Stimulated activated CD4-positive, alpha-beta T cell treated with anti-CD3 and anti-CD28 coated beads, Interleukin-15, amount 100 ng/mL, for 1 hour (primary cell): Measurements from ENCODE around the gene DTX2.
"Not testable (repeated sequence)": the region's sequence is repeated elsewhere in the genome, so short reads cannot be mapped to it uniquely, and the experiment has no call there.

Experiments
- DNase-seq, 2 donors: peaks; one replicate each; pipeline ENCODE4 v3.0.0-alpha.2; 2020; ENCODE audit warnings: low read depth in 1 of 2, low spot score in 1 of 2

The DTX2 gene

DNA sequence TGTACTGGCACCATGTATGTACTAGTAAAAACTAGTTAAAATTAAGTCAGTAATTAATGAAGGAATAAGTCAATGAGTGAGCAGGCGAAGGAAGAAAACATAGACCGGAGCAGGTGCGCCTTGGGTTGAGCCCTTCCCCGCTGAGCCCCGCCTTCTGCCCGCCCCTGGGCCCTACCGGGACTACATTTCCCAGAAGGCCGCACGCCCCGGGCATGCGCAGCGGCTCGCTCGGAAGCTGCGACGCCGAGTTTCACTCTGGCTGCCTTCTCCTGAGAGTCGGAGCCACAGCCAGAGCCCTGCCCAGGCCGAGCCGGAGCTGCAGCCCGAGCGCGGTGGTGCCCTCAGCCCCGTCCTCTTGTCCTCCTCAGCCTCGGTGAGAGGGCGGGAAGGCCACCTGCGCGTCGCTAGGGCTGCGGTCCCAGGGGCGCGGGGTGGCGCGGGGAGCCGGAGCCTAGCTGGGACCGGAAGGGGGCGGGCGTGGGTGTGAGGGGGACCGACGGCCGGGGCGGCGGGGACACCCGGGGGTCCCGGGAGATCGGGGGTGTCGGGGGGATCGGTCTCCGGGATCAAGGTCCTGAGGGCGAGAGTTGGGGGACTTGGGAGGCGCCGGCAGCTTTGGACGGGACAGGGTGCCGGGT is at the start of gene DTX2:
TSS of gene DTX2 (plus strand) at position 246 of the 638 bp plus-strand sequence. CDS start 18,801 bp downstream, outside the sequence.
- DNase-seq: peak in 1 of 2 donors; percentile 43

DNA sequence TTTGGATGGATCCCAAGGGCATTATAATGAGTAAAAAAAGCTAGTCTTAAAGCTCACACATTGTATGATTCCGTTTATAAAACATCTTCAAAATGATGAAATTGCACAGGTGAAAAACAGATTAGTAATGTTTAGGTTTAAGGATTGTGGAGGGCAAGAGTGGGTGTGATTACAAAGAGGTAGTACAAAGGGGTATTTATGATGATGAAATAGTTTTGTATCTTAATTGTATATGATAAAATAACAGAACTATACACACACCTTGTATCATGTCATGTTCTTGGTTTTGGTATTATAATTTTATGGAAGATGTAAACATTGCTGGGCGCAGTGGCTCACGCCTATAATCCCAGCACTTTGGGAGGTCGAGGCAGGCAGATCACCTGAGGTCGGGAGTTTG is 49.3 kb upstream of the DTX2 start:
- no peak for DNase-seq

DNA sequence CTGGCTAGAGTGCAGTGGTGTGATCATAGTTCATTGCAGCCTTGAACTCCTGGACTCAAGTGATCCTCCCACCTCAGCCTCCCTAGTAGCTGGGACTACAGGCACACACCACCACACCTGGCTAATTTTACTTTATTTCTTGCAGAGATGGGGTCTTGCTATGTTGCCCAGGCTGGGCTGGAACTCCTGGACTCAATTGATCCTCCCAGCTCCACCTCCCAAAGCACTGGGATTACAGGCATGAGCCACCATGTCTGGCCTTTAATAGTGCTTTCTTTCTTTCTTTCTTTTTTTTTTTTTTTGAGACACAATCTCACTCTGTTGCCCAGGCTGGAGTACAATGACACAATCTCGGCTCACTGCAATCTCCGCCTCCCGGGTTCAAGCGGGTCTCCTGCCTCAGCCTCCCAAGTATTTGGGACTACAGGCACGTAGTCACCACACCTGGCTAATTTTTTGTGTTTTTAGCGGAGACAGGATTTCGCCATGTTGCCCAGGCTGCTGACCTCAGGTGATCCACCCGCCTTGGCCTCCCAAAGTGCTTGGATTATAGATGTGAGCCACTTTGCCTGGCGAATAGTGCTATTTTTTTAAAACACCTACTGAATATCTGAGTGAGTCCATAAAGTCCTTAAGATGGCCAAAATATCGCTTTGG is 43.7 kb upstream of the DTX2 start:
- DNase-seq: not testable (repeated sequence)

DNA sequence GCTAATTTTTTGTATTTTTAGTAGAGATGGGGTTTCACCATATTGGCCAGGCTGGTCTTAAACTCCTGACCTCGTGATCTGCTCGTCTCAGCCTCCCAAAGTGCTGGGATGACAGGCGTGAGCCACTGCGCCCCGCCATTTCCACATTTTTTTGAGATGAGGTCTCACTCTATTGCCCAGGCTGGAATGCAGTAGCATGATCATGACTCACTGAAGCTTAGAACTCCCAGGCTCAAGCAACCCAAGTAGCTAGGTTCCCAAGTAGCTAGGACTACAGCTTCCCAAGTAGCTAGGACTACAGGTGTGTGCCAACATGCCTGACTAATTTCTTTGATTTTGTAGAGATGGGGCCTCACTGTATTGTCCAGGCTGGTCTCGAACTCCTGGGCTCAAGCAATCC is 40.4 kb upstream of the DTX2 start:
- DNase-seq: not testable (repeated sequence)

DNA sequence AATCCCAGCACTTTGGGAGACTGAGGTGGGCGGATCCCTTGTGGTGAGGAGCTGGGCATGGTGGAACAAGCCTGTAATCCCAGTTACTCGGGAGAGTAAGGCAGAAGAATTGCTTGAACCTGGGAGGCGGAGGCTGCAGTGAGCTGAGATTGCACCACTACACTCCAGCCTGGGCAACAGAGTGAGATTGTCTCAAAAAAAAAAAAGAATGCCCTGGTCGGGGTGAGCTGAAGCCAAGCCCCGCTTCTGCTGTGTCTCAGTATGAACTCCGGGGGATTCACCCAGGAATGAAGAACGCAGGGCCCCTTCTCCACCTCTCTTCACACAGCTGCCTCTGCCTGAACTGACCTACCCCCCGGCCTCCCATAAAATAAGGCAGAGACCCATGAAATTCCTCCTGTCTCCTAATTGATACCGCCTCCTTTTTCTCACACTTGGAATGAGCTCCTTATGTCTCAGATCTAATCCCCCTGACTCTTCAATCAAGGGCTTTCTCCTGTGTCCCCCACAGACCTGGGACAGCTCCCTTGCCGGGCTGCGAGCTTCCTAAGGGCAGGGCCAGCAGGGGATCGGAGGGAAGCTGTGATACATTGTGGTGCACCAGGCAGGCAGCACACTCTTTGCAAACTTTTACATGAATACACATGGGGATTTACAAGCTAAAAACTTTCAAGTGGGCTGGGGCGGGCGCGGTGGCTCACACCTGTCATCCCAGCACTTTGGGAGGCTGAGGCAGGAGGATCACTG is 37.7 kb upstream of the DTX2 start:
- no peak for DNase-seq

DNA sequence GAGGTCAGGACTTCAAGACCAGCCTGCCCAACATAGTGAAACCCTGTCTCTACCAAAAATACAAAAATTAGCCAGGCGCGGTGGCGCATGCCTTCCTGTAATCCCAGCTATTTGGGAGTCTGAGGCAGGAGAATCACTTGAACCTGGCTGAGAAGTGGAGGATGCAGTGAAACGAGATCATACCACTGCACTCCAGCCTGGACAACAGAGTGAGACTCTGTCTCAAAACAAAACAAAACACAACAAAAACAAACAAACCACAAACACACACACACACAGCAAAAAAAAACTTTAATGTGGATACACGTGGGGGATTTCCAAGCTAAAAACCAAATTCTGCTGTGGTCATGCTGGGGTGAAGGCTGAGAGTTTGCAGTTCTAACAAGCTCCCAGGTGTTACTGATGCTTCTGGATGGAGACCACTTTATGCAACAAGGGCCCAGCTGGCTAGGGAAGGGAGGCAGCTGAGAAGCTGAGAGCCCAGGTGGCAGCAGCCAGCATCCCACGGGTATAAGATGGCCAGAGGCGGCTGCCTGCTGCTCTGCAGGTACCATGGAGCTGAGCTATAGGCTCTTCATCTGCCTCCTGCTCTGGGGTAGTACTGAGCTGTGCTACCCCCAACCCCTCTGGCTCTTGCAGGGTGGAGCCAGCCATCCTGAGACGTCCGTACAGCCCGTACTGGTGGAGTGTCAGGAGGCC is 36.9 kb upstream of the DTX2 start, which contains the start of gene ZP3:
TSS of gene ZP3 (plus strand) at position 538 of the 699 bp plus-strand sequence. CDS start at position 553, 15 bp downstream.
- no peak for DNase-seq

DNA sequence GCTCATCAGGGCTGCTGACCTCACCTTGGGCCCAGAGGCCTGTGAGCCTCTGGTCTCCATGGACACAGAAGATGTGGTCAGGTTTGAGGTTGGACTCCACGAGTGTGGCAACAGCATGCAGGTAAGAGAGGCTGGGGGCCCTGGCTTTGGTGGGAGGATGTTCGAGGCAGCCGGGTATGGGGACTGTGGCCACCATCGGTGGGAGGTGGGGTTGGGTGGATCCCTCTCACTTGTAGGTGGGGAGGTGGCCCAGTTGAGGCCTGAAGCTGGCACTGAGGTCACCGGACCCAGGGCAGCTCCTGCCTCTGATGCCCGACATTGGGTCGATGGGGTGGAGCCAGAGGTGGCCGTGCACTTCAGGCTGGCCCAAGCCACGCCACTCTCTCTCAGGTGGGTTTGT is 36.4 kb upstream of the DTX2 start:
- DNase-seq: no peak

DNA sequence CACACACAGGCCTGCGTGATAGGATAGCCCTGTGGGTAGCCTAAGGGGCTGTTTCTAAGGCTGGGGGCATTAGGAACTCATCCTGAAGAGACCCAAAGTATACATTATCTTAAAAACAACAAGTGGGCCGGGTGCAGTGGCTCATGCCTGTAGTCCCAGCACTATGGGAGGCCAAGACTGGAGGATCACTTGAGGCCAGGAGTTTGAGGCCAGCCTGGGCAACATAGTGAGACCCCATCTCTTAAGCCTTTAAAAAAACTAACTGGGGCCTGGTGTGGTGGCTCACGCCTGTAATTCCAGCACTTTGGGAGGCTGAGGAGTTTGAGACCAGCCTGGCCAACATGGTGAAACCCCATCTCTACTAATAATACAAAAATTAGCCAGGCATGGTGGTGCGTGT is 36.0 kb upstream of the DTX2 start:
- not testable (repeated sequence) for DNase-seq

DNA sequence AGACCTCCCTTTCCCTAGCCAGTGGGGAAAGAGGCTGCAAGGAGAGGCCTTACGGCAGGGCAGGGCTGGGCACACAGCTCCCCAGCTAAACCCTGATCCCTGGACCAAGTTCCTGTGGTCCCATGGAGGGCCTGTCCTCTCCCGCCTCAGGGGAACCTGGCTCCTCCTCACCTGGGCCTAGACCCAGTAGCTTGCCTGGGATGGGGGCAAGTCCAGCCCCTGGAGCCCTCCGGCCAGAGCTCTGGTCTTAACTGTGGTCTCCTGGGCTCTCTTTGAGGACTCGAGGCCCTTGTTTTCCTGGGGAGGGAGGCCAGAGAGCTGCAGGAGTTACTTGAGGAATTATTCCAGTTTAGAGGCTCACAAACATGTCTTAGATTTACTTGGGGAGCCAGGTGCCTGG is 35.3 kb upstream of the DTX2 start:
- DNase-seq: no peak

DNA sequence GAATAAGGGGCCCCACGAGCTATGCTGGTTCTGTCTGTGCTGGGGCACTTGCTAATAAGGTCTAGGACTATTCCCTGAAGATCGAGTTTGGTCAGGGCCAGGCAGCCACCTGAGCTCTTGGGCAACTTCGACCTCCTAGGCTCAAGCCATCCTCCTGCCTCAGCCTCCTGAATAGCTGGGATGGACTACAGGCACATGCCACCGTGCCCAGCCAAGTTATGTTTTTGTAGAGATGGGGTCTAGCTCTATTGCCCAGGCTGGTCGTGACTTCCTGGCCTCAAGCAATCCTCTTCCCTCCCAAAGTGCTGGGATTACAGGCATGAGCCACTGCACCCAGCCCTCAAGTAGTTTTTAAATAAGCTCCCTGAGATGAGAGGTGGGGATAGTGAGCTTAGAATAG is 33.9 kb upstream of the DTX2 start:
- DNase-seq: no peak

DNA sequence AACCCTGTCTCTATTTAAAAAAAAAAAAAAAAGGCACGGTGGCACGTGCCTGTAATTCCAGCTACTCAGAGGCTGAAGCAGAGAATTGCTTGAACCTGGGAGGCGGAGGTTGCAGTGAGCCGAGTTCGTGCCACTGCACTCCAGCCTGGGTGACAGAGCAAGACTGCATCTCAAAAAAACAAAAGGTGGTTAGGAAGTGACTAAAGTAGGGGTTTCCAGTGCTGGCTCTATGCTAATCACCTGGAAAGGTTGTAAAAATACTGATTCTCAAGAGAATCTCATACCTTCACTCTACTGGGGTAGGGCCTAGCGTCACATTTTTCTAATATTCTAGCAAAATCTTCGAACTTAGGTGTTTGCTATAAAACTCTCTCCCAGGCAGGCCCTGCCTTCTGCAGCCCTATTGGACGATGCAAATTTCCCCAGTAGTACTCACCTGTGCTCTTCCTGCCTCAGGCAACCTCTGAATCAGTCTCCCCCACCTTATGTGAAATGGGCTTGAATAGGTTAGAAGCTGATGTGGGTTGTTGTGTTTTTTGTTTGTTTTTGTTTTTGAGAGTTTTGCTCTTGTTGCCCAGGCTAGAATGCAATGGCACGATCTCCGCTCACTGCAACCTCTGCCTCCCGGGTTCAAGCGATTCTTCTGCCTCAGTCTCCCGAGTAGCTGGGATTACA is 33.2 kb upstream of the DTX2 start:
- DNase-seq: no peak

DNA sequence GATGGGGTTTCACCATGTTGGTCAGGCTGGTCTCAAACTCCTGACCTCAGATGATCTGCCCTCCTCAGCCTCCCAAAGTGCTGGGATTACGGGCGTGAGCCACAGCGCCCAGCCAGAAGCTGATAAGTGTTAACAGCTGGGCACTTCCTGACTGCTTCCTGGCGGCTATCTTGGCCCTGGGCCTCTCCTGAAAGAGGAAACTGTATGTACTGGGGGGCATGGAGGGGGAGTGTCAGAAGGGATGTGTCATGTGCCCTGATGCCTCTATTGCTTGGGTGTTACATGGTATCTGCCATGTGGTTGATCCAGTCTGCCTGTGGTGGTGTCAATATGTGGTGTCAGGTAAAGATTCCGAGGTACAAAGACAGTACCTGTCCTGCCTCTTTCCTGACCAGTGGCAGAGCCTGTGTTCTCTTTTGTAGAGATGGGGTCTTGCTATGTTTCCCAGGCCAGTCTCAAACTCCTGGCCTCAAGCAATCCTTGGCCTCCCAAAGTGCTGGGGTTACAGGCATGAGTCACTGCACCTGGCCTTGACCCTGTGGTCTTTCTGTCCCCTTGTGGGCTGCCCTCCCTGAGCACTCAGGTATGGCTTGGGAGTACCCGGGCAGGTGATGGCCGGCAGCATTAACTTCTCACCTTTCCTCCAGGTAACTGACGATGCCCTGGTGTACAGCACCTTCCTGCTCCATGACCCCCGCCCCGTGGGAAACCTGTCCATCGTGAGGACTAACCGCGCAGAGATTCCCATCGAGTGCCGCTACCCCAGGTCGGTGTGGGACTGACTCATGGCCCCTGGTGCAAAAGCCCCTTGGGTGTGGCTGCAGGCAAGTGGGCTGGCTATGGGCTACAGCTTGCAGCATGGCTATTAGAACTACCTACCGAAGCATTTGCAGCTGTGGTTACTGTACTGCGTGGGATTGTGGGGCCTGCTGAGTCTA is 32.4 kb upstream of the DTX2 start:
- DNase-seq: no peak

DNA sequence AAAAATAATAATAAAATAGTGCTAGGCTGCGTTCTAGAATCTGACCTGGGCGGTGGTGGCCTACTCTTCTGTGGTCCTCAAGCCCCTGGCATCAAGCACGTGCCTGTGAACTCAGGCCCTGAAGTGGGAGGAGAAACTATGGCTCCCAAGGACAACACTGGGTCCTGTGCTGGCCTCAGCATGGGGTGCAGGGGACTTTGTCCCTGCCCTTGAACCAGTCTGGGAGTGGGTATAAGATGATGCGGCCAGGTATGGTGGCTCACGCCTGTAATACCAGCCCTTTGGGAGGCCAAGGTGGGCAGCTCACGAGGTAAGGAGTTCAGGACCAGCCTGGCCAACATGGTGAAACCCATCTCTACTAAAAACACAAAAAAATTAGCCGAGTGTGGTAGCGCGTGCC is 31.3 kb upstream of the DTX2 start:
- DNase-seq: no peak

DNA sequence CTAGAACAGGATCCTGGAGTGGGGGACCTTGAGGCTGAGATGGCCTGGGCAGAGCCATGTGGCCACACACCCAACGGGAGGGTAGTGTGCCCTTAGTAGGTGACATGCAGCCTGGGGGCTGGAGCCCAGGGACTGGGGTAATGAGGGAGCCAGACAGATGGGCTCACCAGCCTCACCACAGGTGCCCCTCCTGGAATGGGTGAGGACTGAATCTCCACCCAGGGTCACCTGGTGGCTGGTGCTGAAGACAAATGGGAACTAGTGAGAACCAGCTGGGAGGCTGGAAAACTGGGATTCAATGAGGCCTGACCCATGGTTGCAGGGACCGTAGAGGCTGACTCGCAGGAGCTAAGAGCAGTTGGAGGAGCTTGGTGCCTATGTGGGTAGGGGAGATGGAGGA is 30.7 kb upstream of the DTX2 start:
- DNase-seq: no peak

DNA sequence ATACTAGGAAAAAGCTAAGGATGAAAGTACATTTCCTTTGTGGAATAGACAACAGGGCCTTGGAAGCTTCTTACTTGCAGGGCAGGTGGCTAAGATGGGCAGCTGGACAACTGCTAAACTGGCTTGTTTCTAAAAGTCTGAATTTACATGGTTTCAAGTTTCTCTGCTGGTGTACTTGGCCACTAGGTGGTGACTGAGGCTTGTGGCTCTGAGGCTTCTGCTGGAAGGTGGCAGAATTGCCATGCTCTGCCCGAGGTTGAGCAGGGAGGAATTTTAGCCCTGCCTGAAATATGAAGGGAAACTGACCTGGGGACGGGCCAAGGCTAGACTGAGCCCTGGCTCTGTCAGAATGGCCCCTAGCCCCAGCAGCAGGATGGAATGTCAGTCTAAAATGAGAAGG is 23.6 kb upstream of the DTX2 start:
- DNase-seq: peak in 1 of 2 donors; percentile 12

DNA sequence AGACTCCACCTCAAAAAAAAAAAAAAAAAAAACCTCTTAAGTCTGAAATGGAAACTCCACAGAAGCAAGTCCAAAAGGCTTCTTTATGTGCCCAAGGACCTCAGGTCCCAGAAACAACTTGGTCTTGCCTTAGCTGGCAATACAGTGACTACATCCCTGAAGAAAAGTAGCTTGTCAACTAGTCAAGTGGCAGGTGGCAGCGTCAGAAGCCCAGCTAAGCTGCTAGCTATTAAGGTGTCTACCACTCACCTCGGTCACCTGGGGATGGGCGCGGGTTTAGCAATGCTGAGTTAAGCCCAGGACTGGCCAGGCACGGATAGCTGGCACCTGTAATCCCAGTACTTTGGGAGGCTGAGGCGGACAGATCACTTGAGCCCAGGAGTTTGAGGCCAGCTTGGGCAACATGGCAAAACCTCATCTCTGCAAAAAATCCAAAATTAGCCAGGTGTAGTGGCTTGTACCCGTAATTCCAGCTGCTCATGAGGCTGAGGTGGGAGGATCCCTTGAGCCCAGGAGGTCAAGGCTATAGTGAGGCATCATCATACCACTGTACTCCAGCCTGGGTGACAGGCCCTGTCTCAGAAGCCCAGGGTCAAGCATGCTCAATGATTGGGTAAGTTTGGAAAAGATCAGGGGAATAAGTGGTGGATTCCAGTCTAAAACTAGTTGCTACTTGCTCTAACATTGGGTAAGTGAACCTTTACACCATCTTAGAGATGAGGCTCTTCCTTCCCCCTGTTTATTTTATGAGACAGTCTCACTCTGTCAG is 22.2 kb upstream of the DTX2 start:
- DNase-seq: not testable (repeated sequence)

DNA sequence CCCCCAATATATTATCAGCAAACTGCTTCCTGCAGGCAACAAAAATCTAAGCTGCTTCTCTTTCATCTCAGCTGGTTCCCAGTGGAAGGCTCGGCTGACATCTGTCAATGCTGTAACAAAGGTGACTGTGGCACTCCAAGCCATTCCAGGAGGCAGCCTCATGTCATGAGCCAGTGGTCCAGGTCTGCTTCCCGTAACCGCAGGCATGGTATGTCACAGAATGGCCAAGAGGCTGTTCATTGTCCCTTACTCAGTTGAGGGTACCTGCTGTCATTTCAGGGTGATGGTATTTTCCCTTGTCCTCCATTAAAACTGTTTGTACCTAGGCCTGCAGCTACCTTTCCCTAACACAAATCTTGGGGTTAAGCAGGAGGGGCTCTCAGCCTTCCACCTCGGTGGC is 21.1 kb upstream of the DTX2 start:
- not testable (repeated sequence) for DNase-seq

DNA sequence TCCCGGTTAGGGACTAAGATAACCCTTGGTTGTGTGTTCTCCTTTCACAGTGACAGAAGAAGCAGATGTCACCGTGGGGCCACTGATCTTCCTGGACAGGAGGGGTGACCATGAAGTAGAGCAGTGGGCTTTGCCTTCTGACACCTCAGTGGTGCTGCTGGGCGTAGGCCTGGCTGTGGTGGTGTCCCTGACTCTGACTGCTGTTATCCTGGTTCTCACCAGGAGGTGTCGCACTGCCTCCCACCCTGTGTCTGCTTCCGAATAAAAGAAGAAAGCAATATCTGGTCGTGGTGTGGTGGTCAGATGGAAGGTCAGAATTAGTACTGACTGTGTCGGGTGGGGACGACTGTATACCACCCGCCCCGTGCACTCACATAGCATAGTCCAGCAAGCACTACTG is 19.7 kb upstream of the DTX2 start:
- DNase-seq: not testable (repeated sequence)
